HepG2 (cell line): Measurements from ENCODE around the gene GGNBP2. TPM values are rescaled to one million over a fixed set of nuclear protein-coding genes. Genes with fewer than 3 reads are reported as not detected.

Experiments used
- ATAC-seq: fragments of 200-7000 bp; cut with Tn5 transposase; 3 replicates; pipeline ENCODE4 v1.9.1; 2020; ENCODE audit warnings: mild to moderate bottlenecking, moderate library complexity
- BruUV-seq: library from RNA; stranded (reverse); fragments of 400-500 nt; replicated peaks from 2 replicates; lab custom pipeline; 2021; lab: Mats Ljungman, UMichigan
- CTCF ChIA-PET: fragments of 300-600 bp; formaldehyde crosslinking; extraction: SDS; loops from one replicate; lab custom pipeline; 2021; ENCODE audit warnings: low total read pairs, inconsistent platforms, low intra/inter-chr PET ratio; lab: Yijun Ruan, JAX
- POLR2A ChIA-PET: fragments of 350-600 bp; sonication (Branson Sonifier 250); formaldehyde crosslinking; loops from one replicate; lab custom pipeline; 2020; ENCODE audit warnings: antibody characterized with exemption, inconsistent platforms; lab: Yijun Ruan, JAX
- DNase-seq: peaks from one replicate; pipeline ENCODE4 v3.0.0-alpha.2; 2015; ENCODE audit warnings: low spot score
- FAIRE-seq: peaks from 3 replicates; lab custom pipeline; 2011; peaks lifted over from hg19 to GRCh38; lab: Jason Lieb, UNC
- H2AFZ ChIP-seq: one replicate; pipeline ENCODE4 v1.6.1; 2011; ENCODE audit warnings: low read length, inconsistent platforms
- H3K27ac ChIP-seq: fragments of 300-600 bp; 3 replicates; pipeline ENCODE4 v1.8.0; 2011; ENCODE audit warnings: mixed run types, mild to moderate bottlenecking, mixed read lengths, low read length, inconsistent platforms; ENCODE audit not compliant: insufficient read depth; ENCODE audit errors: extremely low read length
- H3K27me3 ChIP-seq, 2 experiments: fragments of 200-600 bp in 1 of 2; 2 replicates in 1 of 2; 3 replicates in 1 of 2; pipeline versions ENCODE4 v1.6.0 to v1.8.0; 2011; ENCODE audit warnings: low read length in 2 of 2, mild to moderate bottlenecking in 2 of 2, moderate library complexity in 2 of 2, inconsistent platforms in 1 of 2; ENCODE audit not compliant: insufficient read depth in 2 of 2, control insufficient read depth in 1 of 2
- H3K36me3 ChIP-seq, 2 experiments: fragments of 200-600 bp in 1 of 2; replicated peaks in 1 of 2; 2 replicates in 1 of 2; 3 replicates in 1 of 2; pipeline versions ENCODE4 v1.5.1 to v1.8.0; 2011; ENCODE audit warnings: low read length in 2 of 2, inconsistent platforms in 1 of 2; ENCODE audit not compliant: insufficient read depth in 2 of 2, control insufficient read depth in 1 of 2
- H3K4me1 ChIP-seq: 2 replicates; pipeline ENCODE4 v1.5.1; 2012; ENCODE audit warnings: low read length, inconsistent platforms; ENCODE audit not compliant: insufficient read depth
- H3K4me2 ChIP-seq: 2 replicates; pipeline ENCODE4 v1.6.0; 2011; ENCODE audit warnings: low read depth, low read length, inconsistent platforms
- H3K4me3 ChIP-seq, 3 experiments: fragments of 200-600 bp in 1 of 3; sonication (generic), shearing (Covaris generic) in 1 of 3; replicated peaks in 1 of 3; 2 replicates each; pipeline ENCODE4 v1.5.1; 2011 to 2016; ENCODE audit warnings: low read length in 3 of 3, inconsistent platforms in 2 of 3, low read depth in 2 of 3, mild to moderate bottlenecking in 2 of 3, control low read depth in 1 of 3, mixed read lengths in 1 of 3; ENCODE audit not compliant: insufficient read depth in 1 of 3
- H3K79me2 ChIP-seq: one replicate; pipeline ENCODE4 v1.6.1; 2011; ENCODE audit warnings: low read length, inconsistent platforms; ENCODE audit not compliant: insufficient read depth
- H3K9ac ChIP-seq: 2 replicates; pipeline ENCODE4 v1.6.0; 2011; ENCODE audit warnings: mild to moderate bottlenecking, low read depth, low read length, inconsistent platforms; ENCODE audit not compliant: insufficient read depth
- H3K9me3 ChIP-seq: 2 replicates; pipeline ENCODE4 v1.5.1; 2012; ENCODE audit warnings: mild to moderate bottlenecking, low read length
- H4K20me1 ChIP-seq: 2 replicates; pipeline ENCODE4 v1.6.0; 2011; ENCODE audit warnings: inconsistent platforms, mild to moderate bottlenecking, low read length, moderate library complexity; ENCODE audit not compliant: insufficient read depth
- CENPT ChIP-seq: sonication (generic); formaldehyde crosslinking; IDR thresholded peaks from 2 replicates; pipeline ENCODE4 v1.8.0; 2022; ENCODE audit warnings: low read depth, mild to moderate bottlenecking, moderate library complexity, missing genetic modification reagents
- DMTF1 ChIP-seq: sonication (generic); formaldehyde crosslinking; IDR thresholded peaks from 2 replicates; pipeline ENCODE4 v1.4.0; 2020; ENCODE audit warnings: mild to moderate bottlenecking, missing genetic modification reagents
- NFKBIZ ChIP-seq: IDR thresholded peaks from 2 replicates; pipeline ENCODE4 v1.6.1; 2018; ENCODE audit warnings: missing genetic modification reagents, missing compliant biosample characterization
- SMARCC2 ChIP-seq: fragments of 450-650 bp; IDR thresholded peaks from 2 replicates; pipeline ENCODE4 v1.6.1; 2017; ENCODE audit warnings: antibody characterized with exemption, mild to moderate bottlenecking
- ZNF282 ChIP-seq: fragments of 450-650 bp; IDR thresholded peaks from 2 replicates; pipeline ENCODE4 v1.6.1; 2018; ENCODE audit not compliant: partially characterized antibody
- ZNF343 ChIP-seq: sonication (generic); formaldehyde crosslinking; IDR thresholded peaks from 2 replicates; pipeline ENCODE4 v1.4.0; 2020; ENCODE audit warnings: mild to moderate bottlenecking, missing genetic modification reagents
- ZNF572 ChIP-seq: sonication (generic); formaldehyde crosslinking; IDR thresholded peaks from 2 replicates; pipeline ENCODE4 v1.5.1; 2020; ENCODE audit warnings: mild to moderate bottlenecking, missing genetic modification reagents
- ZNF790 ChIP-seq: sonication (generic); formaldehyde crosslinking; IDR thresholded peaks from 2 replicates; pipeline ENCODE4 v1.8.0; 2022; ENCODE audit warnings: missing genetic modification reagents, mild to moderate bottlenecking, borderline replicate concordance
- ZSCAN21 ChIP-seq: sonication (generic); formaldehyde crosslinking; IDR thresholded peaks from 2 replicates; pipeline ENCODE4 v1.8.0; 2022; ENCODE audit warnings: mild to moderate bottlenecking, missing genetic modification reagents, moderate library complexity, borderline replicate concordance
- WGBS: methylation state at CpG from one replicate; pipeline ENCODE4 v1.1.6; 2017; ENCODE audit warnings: low lambda C conversion rate; 5-methylcytosine and 5-hydroxymethylcytosine counted together
- in situ Hi-C: cut with HindIII; loops from 2 replicates; pipeline ENCODE4 v1.10.0; 2017; ENCODE audit warnings: low pct_unique_long_range_greater_than_20kb; ENCODE audit not compliant: extremely low pct_ligation_motif_present
- intact Hi-C: fragments of 100-400 bp; cut with micrococcal nuclease; formaldehyde crosslinking; loops from one replicate; pipeline ENCODE4 v1.10.0; 2022; ENCODE audit not compliant: unreplicated experiment
- polyA plus RNA-seq, 8 experiments: library from polyadenylated mRNA; depleted of rRNA in 3 of 8; stranded (reverse) in 7 of 8; unstranded in 1 of 8; fragments of >200 nt; fragmentation: Illumina TruSeq in 4 of 8; extraction: Trizol in 4 of 8; gene quantifications; 2 replicates each; pipeline versions ENCODE4 v1.2.1 to v1.2.3, GENCODE V29; 2011 to 2016; ENCODE audit warnings: low read depth in 4 of 8, missing spikeins in 1 of 8, mixed read lengths in 1 of 8; ENCODE audit not compliant: insufficient read depth in 1 of 8
- total RNA-seq, 5 experiments: library from RNA; depleted of rRNA; stranded (reverse); fragments of >200 nt; fragmentation: Illumina TruSeq; extraction: Trizol; gene quantifications; 2 replicates each; pipeline ENCODE4 v1.2.3, GENCODE V29; 2016; ENCODE audit warnings: low read depth in 1 of 5

GGNBP2 gene
- total and polyA plus RNA-seq, 2 of the 13 experiments (the other 11 are each of a cell fraction or from before 2014, with no cell fraction given), result 53.3 to 84.2 TPM

- no TSS peak for BruUV-seq
- no peak overlapping the region for H3K27ac ChIP-seq
- TF ChIP-seq ZNF790 (CRISPR knock-in tag) (no peak), ZSCAN21 (CRISPR knock-in tag) (no peak)
- no peak overlapping the region for H3K4me2 ChIP-seq
- intact Hi-C loops (loop anchor here (5.0 kb wide), 1 partner anchor 48 kb away; no protein-coding TSS in a partner anchor), in situ Hi-C loops (no loop called here)
- H3K9ac ChIP-seq, result no peak overlapping the region
- no peaks in the 10 kb centered on the region for H3K9me3 ChIP-seq
- ChIA-PET POLR2A (interaction anchor here (1.1 kb wide), 1 partner anchor 49 kb away, joined by 3 read pairs; no protein-coding TSS in a partner anchor), CTCF (no interaction called here)
- ATAC-seq, result no peak
- no peaks in the 10 kb centered on the region; a peak in 1 of 5 replicates for H3K27me3 ChIP-seq
- H4K20me1 ChIP-seq, result no peaks in the 10 kb centered on the region
- FAIRE-seq, result no peak
- WGBS, result 97% methylated on average over 8 of the region's 13 CpGs
- DNase-seq, result no peak
- H3K36me3 ChIP-seq, result peaks cover 7% of the 10 kb centered on the region in 2 experiments; a peak in 4 of 5 replicates
- H2AFZ ChIP-seq, result no peak overlapping the region
- peaks cover 15% of the 10 kb centered on the region for H3K79me2 ChIP-seq
- H3K4me3 ChIP-seq, result no peak overlapping the region
- peaks cover 38% of the 10 kb centered on the region for H3K4me1 ChIP-seq
These were observed 50.1 kb downstream of the GGNBP2 start for GRCh38 chr17:36594626-36595401.

- H2AFZ ChIP-seq, result no peak overlapping the region
- intact Hi-C loops (no loop called here), in situ Hi-C loops (no loop called here)
- POLR2A ChIA-PET, result no interaction called here
- no TSS peak for BruUV-seq
- H3K4me1 ChIP-seq, result peaks cover 41% of the 10 kb centered on the region
- H3K27ac ChIP-seq, result no peak overlapping the region
- H3K79me2 ChIP-seq, result peaks cover 20% of the 10 kb centered on the region
- H4K20me1 ChIP-seq, result no peaks in the 10 kb centered on the region
- no peak overlapping the region for H3K9ac ChIP-seq
- no peak overlapping the region for H3K4me3 ChIP-seq
- CTCF ChIA-PET, result no interaction called here
- H3K36me3 ChIP-seq, result peaks cover 6 to 9% of the 10 kb centered on the region in 2 experiments; a peak in 4 of 5 replicates
- WGBS, result 92% methylated on average over 4 of the region's 6 CpGs
- no peak for DNase-seq
- no peak for ATAC-seq
- no peak for FAIRE-seq
- H3K9me3 ChIP-seq, result no peaks in the 10 kb centered on the region
- TF ChIP-seq CENPT (CRISPR knock-in tag) (no peak), ZNF282 (no peak), ZNF343 (no peak), SMARCC2 (no peak), DMTF1 (CRISPR knock-in tag) (no peak), ZNF572 (CRISPR knock-in tag) (no peak), NFKBIZ (CRISPR knock-in tag) (no peak)
- no peak overlapping the region for H3K4me2 ChIP-seq
- no peaks in the 10 kb centered on the region; a peak in 1 of 5 replicates for H3K27me3 ChIP-seq
These were observed 52.5 kb downstream of the GGNBP2 start for GRCh38 chr17:36597226-36597625.
